Left colon (tissue), 2 donors: ENCODE data around the gene MISP3. TPM values are rescaled to one million over a fixed set of nuclear protein-coding genes. Genes with fewer than 3 reads are reported as not detected.
A peak's percentile ranks its signal among the peaks of the same experiment; 100 is the strongest.
"Not testable (repeated sequence)": the region's sequence is repeated elsewhere in the genome, so short reads cannot be mapped to it uniquely, and the experiment has no call there.

ENCODE experiments used
- ATAC-seq: fragments of 200-7000 bp; cut with Tn5 transposase; one replicate; pipeline ENCODE4 v1.9.1; 2020; ENCODE audit warnings: mild to moderate bottlenecking, moderate library complexity
- DNase-seq, 2 donors: peaks; one replicate each; pipeline ENCODE4 v3.0.0-alpha.2; 2020
- intact Hi-C, 2 donors: fragments of 100-400 bp; cut with DNase I in 1 of 2; cut with micrococcal nuclease in 1 of 2; formaldehyde crosslinking; loops; one replicate each; pipeline versions ENCODE4 v1.11.2 to v1.14.0; 2022; cut with DNase I, micrococcal nuclease
- long read RNA-seq: library from polyadenylated mRNA; unstranded; transcript quantifications from one replicate; pipeline ENCODE4 v2.0.0, GENCODE V29; 2021
- total RNA-seq, 2 donors: library from RNA; stranded (reverse); fragmentation: NEBNext Ultra II Directional; extraction: Animal tissue kit (Norgen Biotek cat#: 25700); gene quantifications; one replicate each; pipeline ENCODE4 v1.2.1, GENCODE V29; 2021
- donor health status: DM: no; HTN: no; CAD: no.
- donor health status: DM: yes; HTN: yes; CAD: no.

MISP3 gene
- total RNA-seq = 10 to 100 TPM; 32.9 to 40.3 TPM
- long read RNA-seq, transcript MISP3-204 (1 exons, 2,187 nt) = minor isoform, 15 of 52 reads
- long read RNA-seq, transcript MISP3-202 (3 exons, 1,535 nt) = major isoform, 24 of 52 reads
- long read RNA-seq, partial matches to known transcripts = 11 of 52 reads
- long read RNA-seq, other reads (novel, unspliced or antisense) = 0 of 52 reads

DNA sequence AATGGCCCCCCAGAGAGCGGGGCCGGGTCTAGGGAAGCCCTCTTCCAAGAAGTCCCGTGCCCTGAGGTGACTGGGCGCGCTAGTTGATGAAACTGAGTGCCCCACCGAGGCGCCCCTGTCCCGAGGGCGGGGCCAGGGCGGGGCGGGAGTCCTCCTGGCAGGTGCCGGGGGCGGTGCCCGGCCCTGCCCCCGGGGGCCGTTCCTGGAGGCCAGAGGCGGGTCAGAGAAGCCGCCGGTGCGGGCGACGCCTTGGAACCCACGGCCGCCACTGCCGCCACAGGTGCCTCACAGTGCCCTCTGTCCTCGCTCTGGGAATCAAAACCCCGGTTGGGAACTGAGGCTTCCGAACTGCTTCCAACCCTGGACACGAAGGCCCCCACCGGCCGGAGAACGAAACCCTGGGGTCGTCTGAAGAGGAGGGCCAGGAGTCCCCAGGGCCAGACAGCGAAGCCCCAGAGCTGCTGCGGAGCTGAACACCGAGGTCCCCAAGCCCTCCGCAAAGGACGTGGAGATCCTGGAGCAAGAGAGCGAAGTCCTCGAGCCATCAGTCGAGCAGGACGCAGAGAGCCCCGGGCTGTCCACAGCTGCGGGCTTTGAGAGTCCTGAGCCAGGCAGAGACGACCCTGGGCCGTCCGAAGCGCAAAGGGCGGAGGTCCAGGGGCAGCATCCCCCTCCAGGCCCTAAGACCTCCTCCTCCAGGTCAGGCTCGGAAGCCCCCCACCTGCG, at the start of gene MISP3:
Gene MISP3, plus strand, starts transcription at position 252 of the 726 bp plus-strand sequence. CDS start 524 bp downstream, outside the sequence.
- intact Hi-C loops = loop anchor here (10.0 kb wide), 2 partner anchors 198 to 478 kb away; partner anchors contain the start of gene NANOS3 (in 1 of the 2)
- DNase-seq (peak; percentile 87 to 92), ATAC-seq (peak; percentile 72)

GRCh38 chr19:14023404-14024235, 49.0 kb upstream of the MISP3 start:
- DNase-seq = peak; percentile 62 to 69

GRCh38 chr19:14026652-14027192, 45.9 kb upstream of the MISP3 start:
- ATAC-seq, DNase-seq, intact Hi-C loops: not testable (repeated sequence)

More at GRCh38 chr19:14023404-14024235, 49.0 kb upstream of the MISP3 start:
- intact Hi-C loops = no loop called here
- ATAC-seq = peak; percentile 100

DNA sequence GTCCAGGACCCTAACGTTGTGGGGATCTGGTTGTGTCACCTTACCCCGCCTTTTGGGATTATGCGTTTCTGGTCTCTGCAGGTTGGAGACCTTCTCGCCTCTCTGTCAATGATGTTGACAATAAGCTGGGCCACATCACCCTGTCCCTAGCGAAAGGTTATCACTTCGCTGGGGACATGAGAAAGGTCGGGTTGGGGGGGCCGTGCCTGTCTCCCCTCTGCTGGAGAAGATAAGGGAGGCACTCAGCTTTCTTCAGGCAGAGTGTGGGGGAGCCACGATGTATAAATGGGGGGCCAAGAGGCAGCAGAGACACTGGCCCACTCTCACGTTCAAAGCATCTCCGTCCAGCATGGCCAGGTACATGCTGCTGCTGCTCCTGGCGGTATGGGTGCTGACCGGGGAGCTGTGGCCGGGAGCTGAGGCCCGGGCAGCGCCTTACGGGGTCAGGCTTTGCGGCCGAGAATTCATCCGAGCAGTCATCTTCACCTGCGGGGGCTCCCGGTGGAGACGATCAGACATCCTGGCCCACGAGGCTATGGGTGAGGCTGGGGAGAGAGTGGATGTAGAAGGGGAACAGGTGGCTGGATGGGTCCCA, 44.6 kb upstream of the MISP3 start, which contains the start of gene RLN3:
Gene RLN3, plus strand, starts transcription at position 293 of the 595 bp plus-strand sequence. Its CDS starts 57 bp downstream, at position 350.
- no peak for ATAC-seq
- intact Hi-C loops = no loop called here
- DNase-seq = no peak

DNA sequence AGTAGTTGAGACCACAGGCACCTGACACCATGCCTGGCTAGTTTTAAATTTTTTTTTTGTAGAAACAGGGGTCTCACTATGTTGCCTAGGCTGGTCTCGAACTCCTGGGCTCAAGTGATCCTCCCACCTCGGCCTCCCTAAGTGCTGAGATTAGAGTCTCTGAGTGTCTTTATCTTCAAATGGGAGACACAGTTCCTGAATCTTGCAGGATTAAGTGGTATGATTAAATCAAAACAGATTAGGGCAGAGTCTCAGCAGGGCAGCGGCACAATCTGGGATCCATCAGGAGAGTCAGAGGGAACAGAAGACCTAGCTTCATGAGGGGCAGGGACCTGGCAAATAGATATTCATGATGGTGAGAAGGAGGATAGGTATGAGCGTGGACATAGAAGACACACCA, 43.7 kb upstream of the MISP3 start:
- no peak for ATAC-seq
- intact Hi-C loops = no loop called here
- no peak for DNase-seq

DNA sequence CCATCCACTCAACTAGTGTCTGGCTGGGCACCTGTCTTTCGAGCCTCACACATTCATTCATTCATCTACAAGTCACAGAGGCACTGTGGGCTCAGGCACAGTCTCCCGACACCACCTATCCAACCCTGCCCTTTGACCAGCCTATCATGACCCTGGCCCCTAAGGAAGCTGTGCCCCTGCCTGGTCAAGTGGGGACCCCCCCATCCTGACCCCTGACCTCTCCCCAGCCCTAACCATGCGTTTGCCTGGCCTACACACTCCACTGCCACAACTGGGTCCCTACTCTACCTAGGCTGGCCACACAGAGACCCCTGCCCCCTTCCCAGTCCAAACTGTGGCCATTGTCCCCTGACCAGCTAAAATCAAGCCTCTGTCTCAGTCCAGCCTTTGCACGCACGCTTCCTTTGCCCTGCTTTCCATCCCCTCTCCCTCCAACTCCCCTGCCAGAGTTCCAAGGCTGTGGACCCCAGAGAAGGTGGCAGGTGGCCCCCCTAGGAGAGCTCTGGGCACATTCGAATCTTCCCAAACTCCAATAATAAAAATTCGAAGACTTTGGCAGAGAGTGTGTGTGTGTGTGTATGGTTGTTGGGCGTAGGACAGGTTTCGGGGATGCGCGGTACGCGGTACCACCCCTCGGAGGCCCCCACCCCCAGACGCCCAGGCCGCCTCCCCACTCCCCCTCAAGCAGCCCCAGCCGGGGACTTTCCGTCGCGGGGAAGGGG, 41.4 kb upstream of the MISP3 start:
- no peak for ATAC-seq
- DNase-seq = no peak
- intact Hi-C loops = no loop called here

DNA sequence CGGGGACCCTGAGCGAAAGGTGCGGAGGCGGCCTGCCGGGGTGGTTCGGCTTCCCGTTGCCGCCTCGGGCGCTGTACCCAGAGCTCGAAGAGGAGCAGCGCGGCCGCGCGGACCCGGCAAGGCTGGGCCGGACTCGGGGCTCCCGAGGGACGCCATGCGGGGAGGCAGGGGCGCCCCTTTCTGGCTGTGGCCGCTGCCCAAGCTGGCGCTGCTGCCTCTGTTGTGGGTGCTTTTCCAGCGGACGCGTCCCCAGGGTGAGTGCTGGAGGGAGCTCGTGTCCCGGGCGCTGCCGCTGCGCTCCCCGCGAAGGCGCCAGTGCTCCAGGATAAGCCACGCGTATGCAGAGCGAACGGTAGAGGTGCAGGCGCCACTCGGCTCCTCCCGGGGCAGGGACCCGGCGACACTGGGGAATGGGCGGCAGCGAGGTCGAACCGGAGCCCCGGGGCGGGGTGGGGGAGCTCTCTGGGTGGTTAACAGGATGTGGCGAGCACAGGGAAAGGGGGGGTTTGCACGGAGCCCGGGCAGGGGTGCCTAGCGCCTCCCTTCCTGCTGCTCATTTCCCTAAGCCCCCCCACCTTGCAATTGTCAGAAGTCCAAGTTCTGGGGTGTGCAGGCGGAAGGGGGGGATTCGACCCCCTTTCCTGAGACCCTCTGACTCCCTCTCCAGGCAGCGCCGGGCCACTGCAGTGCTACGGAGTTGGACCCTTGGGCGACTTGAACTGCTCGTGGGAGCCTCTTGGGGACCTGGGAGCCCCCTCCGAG, 40.7 kb upstream of the MISP3 start, which contains the start of gene IL27RA:
Gene IL27RA, plus strand, starts transcription at position 44 of the 762 bp plus-strand sequence. Its CDS starts 111 bp downstream, at position 155.
- DNase-seq (peak; percentile 44 to 76), ATAC-seq (peak; percentile 86)
- intact Hi-C loops = no loop called here

GRCh38 chr19:14033946-14034345, 38.6 kb upstream of the MISP3 start:
- no peak for ATAC-seq
- intact Hi-C loops = no loop called here
- DNase-seq = no peak

- intact Hi-C loops, DNase-seq, ATAC-seq: not testable (repeated sequence)
These were observed 37.4 kb upstream of the MISP3 start for GRCh38 chr19:14035159-14035558.

GRCh38 chr19:14035706-14036105, 36.9 kb upstream of the MISP3 start:
- DNase-seq (no peak), ATAC-seq (no peak)
- intact Hi-C loops = no loop called here

DNA sequence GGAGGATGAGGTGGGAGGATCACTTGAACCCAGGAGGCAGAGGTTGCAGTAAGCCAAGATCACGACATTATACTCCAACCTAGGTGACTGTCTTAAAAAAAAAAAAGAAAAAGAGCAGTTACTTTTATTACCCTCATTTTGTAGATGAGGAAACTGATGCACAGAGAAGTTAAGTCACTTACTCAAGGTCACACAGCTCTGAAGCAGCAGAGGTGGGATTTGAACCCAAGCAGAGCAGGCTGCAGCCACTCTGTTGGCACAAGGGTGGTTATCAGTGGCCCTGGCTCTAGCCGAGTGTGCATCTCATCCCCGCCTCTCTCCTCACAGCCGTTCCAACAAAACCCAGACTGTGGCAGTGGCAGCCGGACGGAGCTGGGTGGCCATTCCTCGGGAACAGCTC, 33.4 kb upstream of the MISP3 start:
- DNase-seq (no peak), ATAC-seq (no peak)
- intact Hi-C loops = no loop called here

- DNase-seq (peak in 1 of 2 donors; percentile 37), ATAC-seq (peak; percentile 54)
- intact Hi-C loops = not testable (repeated sequence)
These were observed 29.7 kb upstream of the MISP3 start for GRCh38 chr19:14042659-14043608.

DNA sequence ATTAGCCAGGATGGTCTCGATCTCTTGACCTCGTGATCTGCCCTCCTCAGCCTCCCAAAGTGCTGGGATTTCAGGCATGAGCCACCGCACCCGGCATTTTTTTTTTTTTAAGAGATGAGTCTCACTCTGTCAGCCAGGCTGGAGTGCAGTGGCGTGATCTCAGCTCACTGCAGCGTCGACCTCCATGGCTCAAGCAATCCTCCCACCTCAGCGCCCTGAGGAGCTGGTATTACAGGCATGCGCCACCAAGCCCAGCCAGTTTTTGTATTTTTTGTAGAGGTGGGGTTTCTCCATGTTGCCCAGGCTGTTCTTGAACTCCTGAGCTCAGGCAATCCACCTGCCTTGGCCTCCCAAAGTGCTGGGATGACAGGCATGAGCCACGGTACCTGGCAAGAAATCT, 24.7 kb upstream of the MISP3 start:
- ATAC-seq, DNase-seq, intact Hi-C loops: not testable (repeated sequence)

DNA sequence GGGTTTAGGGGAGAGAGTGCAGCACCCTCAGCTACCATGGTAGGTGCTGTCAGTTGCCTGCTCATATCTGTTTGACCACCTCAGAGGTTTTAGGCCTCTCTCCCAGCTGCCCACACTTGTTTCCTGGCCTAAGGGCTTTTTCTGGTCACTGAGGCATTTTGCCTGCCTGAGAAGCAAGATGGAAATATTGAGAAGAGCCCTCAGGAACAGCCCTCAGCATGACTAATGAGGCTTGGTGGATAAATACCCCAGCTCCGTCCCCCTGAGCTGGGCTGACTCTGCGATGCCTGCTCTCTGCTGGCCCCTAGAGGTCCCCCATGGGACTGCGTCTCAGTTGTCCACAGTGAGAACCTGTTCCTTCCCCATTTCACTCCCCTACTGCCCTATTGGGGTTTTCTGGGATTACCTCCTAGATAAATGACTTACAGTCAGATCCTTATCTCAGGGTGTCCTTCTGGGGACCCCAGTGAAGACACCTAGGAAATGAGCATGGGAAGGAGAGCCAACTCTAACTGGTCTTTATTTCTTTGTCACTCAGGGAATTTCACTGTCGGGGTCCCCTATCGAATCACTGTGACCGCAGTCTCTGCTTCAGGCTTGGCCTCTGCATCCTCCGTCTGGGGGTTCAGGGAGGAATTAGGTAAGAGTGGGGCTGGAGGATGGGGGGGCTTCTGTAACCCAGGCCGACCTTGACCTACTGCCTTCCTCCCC, 24.0 kb upstream of the MISP3 start:
- intact Hi-C loops = no loop called here
- DNase-seq (peak in 1 of 2 donors; percentile 70), ATAC-seq (peak; percentile 60)

- intact Hi-C loops = no loop called here
- no peak for ATAC-seq
- no peak for DNase-seq
These were observed 22.1 kb upstream of the MISP3 start for GRCh38 chr19:14050512-14050911.
